ENCODE data around the gene PRKCE.

DNA sequence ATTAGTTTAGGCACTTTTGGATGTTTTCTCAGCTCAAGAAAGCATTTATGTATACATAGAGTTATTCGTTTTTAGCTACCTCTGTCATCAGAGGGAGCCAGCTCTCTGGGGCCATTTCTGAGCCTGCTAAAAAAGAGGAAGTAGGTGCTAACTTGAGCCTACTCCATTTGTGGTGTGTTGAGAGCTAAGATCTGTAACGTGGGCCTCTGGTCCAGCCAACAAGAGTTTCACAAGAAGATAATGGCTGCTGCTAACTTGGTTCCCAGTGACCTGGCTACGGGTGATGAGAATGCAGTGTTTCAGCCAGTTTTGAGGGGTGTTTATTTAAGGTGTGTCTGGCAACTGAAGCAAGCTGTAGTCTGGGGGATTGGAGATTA is 182.5 kb downstream of the PRKCE start:
- TF ChIP-seq, protein P1, sequence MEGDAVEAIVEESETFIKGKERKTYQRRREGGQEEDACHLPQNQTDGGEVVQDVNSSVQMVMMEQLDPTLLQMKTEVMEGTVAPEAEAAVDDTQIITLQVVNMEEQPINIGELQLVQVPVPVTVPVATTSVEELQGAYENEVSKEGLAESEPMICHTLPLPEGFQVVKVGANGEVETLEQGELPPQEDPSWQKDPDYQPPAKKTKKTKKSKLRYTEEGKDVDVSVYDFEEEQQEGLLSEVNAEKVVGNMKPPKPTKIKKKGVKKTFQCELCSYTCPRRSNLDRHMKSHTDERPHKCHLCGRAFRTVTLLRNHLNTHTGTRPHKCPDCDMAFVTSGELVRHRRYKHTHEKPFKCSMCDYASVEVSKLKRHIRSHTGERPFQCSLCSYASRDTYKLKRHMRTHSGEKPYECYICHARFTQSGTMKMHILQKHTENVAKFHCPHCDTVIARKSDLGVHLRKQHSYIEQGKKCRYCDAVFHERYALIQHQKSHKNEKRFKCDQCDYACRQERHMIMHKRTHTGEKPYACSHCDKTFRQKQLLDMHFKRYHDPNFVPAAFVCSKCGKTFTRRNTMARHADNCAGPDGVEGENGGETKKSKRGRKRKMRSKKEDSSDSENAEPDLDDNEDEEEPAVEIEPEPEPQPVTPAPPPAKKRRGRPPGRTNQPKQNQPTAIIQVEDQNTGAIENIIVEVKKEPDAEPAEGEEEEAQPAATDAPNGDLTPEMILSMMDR (IDR thresholded peaks at IDR 0.05), result no peak
- no peak for TF ChIP-seq EZH2 (IDR thresholded peaks at IDR 0.05; ENCODE audit: borderline replicate concordance, insufficient read depth, low read depth, low read length, poor library complexity, severe bottlenecking)
